Measurements from ENCODE around the gene DLG5.

Gene DLG5

DNA sequence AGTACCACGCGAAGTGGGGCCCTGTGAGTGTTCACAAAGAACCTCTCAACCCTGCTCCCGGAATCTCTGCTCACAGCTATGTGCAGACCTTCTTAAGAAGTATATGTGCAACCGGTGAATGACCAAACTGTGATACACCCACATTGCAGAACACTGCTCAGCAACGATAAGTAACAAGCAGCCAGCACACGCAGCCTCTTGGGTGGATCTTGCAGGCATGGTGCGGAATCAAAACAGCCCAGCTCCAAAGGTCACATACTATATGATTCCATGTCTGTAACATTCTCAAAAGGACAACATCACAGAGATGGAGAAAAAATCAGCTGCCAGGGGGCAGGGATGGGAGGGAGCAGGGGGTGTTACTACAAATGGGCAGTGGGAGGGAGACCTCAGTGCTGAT, 101.6 kb downstream of the DLG5 start:
- DNase-seq (ENCODE audit: low spot score), result no peak
- TF ChIP-seq, protein P1, sequence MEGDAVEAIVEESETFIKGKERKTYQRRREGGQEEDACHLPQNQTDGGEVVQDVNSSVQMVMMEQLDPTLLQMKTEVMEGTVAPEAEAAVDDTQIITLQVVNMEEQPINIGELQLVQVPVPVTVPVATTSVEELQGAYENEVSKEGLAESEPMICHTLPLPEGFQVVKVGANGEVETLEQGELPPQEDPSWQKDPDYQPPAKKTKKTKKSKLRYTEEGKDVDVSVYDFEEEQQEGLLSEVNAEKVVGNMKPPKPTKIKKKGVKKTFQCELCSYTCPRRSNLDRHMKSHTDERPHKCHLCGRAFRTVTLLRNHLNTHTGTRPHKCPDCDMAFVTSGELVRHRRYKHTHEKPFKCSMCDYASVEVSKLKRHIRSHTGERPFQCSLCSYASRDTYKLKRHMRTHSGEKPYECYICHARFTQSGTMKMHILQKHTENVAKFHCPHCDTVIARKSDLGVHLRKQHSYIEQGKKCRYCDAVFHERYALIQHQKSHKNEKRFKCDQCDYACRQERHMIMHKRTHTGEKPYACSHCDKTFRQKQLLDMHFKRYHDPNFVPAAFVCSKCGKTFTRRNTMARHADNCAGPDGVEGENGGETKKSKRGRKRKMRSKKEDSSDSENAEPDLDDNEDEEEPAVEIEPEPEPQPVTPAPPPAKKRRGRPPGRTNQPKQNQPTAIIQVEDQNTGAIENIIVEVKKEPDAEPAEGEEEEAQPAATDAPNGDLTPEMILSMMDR (IDR thresholded peaks at IDR 0.05; ENCODE audit: extremely low read depth, missing control alignments), result no peak

DNA sequence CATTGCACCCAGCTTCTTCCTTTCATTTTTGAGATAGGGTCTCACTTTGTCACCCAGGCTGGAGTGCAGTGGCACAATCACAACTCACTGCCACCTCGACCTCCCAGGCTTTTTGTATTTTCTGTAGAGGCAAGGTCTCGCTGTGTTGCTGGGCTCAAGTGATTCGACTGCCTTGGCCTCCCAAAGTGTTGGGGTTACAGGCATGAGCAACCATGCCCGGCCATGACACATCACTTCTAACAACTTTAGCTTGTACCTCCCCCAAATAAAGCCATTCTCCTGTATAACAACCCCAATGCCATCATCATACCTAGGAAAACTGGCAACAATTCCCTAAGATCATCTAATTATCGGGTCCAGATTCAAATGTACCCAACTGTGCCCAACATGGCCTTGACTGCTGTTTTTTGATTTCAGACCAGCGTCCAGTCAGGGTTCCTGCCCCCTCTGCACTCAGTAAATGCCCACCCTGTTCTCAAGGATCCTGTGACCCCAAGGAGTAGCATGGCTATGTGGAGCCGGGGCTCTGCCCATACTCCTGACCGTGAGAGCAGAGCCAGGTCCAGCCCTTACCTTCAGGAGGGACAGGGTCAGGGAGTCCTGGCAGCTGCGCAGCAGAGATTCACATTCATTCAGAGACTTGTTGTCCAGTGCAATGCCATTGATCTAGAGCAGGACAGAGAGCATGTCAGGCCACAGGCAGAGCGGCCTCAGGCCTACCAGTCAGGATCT, 102.6 kb downstream of the DLG5 start:
- no peak for DNase-seq (ENCODE audit: low spot score)
- TF ChIP-seq, protein P1 (IDR thresholded peaks at IDR 0.05; ENCODE audit: extremely low read depth, missing control alignments), result no peak

DNA sequence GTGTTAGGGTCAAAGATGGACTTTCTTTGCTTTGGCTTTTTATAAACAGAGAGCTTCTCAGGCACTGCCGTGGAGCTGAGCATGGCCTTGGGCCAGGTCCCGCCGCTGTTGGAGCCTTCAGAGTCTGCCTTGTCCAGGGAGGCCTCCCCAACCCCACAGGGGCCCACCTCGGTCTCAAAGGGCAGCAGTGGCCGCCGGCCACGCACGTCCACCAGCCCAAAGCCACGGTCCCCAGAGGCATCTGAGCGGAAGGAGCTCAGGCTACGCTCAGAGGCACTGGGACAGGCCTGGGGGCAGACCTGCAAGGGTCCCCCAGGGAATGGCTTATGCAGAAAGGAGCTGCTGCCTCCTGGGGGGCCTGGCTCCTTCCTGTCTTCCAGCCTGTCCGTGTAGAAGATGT, 105.0 kb downstream of the DLG5 start:
- TF ChIP-seq, protein P1 (IDR thresholded peaks at IDR 0.05; ENCODE audit: extremely low read depth, missing control alignments), result no peak
- DNase-seq (ENCODE audit: low spot score), result no peak

DNA sequence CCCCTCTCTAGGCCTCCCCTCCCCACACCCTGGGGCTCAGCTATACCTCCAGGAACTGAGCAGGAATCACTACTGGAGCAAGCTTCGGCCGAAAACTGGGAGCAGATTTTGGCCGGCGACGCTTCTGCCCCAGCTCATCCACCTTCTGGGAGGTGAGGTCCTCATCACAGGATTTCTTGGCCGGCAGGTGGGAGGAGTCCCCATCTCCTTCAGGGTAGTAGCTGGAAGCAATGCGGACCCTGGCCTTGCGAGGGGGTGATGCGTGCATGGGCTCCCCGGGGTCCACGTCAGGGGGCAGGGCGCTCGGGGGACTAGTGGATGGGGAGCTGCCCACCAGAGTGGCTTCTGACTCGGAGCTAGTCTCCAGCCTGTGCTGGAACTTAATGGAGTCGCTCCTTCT, 105.5 kb downstream of the DLG5 start:
- TF ChIP-seq, protein P1 (IDR thresholded peaks at IDR 0.05; ENCODE audit: extremely low read depth, missing control alignments), result no peak
- no peak for DNase-seq (ENCODE audit: low spot score)

DNA sequence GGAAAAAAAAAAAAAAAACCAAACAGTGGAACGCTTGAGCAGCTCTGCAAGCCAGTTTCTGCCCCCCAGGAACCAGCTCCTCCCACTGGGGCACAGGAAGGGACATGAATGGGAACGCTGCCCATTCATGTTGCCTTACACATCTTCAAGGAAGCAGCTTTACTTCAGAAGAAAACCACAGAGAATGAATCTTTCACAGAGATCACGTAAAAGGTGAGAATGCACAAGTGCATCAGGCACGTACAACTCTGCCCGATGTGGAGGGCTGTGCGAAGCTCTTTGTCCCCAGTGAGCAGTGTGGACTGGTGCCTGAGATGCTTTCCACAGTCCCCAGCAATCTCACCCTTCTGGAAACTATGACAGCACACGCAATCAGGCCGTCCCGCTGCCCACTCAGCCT, 106.2 kb downstream of the DLG5 start:
- TF ChIP-seq, protein P1 (IDR thresholded peaks at IDR 0.05; ENCODE audit: extremely low read depth, missing control alignments), result no peak
- no peak for DNase-seq (ENCODE audit: low spot score)

DNA sequence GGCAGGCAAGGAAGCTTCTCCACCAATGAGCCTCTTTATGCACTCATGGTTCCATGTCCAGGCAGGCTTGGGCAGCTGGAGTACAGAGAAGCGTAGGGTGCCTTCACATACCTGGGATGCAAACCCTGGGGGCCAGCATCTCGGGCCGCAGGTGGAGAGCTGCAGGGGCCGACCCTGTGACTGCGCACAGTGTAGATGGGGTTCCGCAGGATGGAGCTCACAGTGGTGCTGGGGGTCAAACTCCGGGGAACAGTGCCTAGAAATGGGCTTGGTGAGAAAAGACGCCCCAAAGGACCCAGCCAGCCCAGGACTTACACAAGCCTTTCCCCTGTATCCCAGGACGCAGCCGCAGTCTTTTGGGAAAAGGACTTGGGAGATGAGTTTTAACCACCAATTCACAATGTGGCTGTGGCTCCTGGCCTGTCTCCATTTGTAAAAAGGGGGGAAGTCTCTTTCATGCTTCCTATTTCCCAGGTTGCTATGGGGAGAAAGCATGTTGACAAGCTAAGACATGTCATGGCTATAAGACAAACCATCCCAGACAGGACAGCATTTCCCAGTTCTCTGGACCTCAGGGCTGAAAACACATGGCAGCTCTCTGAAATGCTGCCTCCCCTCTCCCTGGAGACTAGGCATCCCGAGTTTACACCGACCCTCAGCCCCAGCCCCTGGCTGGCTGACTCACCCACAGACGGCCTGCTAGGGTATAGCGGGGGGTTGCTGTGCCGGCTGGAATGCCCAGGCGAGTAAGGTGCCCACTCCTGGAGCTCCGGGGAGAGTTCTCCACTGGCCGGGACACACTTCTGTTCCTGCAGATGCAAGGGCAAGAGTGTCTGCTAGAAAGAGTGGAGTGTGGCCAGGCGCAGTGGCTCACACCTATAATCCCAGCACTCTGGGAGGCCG, 107.1 kb downstream of the DLG5 start:
- TF ChIP-seq, protein P1 (IDR thresholded peaks at IDR 0.05; ENCODE audit: extremely low read depth, missing control alignments), result no peak
- no peak for DNase-seq (ENCODE audit: low spot score)

DNA sequence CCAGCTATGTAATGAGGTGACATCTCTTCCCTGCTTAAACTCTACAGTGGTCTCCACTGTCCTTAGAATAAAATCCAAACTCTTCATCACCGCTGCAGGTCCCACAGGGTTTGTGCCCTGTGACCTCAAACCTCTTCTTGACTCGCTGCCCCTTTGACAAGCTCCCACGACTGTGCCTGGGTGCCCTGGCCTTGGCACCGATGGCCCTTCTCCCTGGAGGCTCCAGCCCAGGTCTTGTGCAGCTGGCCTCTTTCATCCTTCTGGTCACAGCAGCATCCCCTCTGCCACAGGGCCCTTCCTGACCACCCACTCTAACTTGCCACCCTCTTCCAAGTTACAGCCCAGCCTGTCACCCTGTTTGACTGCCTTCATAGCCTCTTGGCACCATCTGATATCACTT, 108.2 kb downstream of the DLG5 start:
- TF ChIP-seq, protein P1 (IDR thresholded peaks at IDR 0.05; ENCODE audit: extremely low read depth, missing control alignments), result no peak
- no peak for DNase-seq (ENCODE audit: low spot score)
